Vagina (tissue), 2 donors: ENCODE data around the gene IQGAP2. TPM values are rescaled to one million over a fixed set of nuclear protein-coding genes. Genes with fewer than 3 reads are reported as not detected.

Experiments
- DNase-seq, 2 donors: peaks; one replicate each; pipeline ENCODE4 v3.0.0-alpha.2; 2017; ENCODE audit errors: extremely low spot score in 2 of 2
- H3K27ac ChIP-seq: fragments of 200-600 bp; sonication (generic); one replicate; pipeline ENCODE4 v1.5.1; 2019
- H3K27me3 ChIP-seq: fragments of 200-600 bp; sonication (generic); one replicate; pipeline ENCODE4 v1.5.1; 2019
- H3K36me3 ChIP-seq, 2 donors: fragments of 200-600 bp; sonication (generic); one replicate each; pipeline ENCODE4 v1.5.1; 2017 to 2019
- H3K4me1 ChIP-seq: fragments of 200-600 bp; sonication (generic); one replicate; pipeline ENCODE4 v1.5.1; 2019
- H3K4me3 ChIP-seq, 2 donors: fragments of 200-600 bp; sonication (generic); 1 replicate in 1 of 2; 2 replicates in 1 of 2; pipeline ENCODE4 v1.5.1; 2016 to 2019
- H3K9me3 ChIP-seq: fragments of 200-600 bp; sonication (generic); one replicate; pipeline ENCODE4 v1.5.1; 2019
- POLR2A ChIP-seq, 2 donors: fragments of 450-650 bp; IDR thresholded peaks; one replicate each; pipeline ENCODE4 v1.6.1; 2017; ENCODE audit warnings: antibody characterized with exemption in 2 of 2, mild to moderate bottlenecking in 2 of 2, moderate library complexity in 2 of 2
- POLR2AphosphoS5 ChIP-seq, 2 donors: sonication (generic); formaldehyde crosslinking; IDR thresholded peaks; one replicate each; pipeline ENCODE4 v1.9.0; 2017; ENCODE audit warnings: antibody characterized with exemption in 2 of 2, mild to moderate bottlenecking in 2 of 2, low read depth in 1 of 2; ENCODE audit not compliant: insufficient read depth in 1 of 2
- intact Hi-C: fragments of 100-400 bp; cut with DNase I; formaldehyde crosslinking; loops from one replicate; pipeline ENCODE4 v1.15.1; 2023
- total RNA-seq: library from RNA; depleted of rRNA; stranded (reverse); fragments of >200 nt; gene quantifications from one replicate; pipeline ENCODE4 v1.2.3, GENCODE V29; 2016
- TF ChIP-seq, protein P1 (sequence below), 3 experiments: fragments of 450-650 bp in 2 of 3; fragments of 200-600 bp in 1 of 3; sonication (generic) in 1 of 3; IDR thresholded peaks; one replicate each; pipeline ENCODE4 v1.5.1; 2017 to 2019; ENCODE audit warnings: antibody characterized with exemption in 3 of 3, mild to moderate bottlenecking in 2 of 3, moderate library complexity in 2 of 3

The IQGAP2 gene
- total RNA-seq, 1 donor from 2014 or later = 8.6 TPM

DNA sequence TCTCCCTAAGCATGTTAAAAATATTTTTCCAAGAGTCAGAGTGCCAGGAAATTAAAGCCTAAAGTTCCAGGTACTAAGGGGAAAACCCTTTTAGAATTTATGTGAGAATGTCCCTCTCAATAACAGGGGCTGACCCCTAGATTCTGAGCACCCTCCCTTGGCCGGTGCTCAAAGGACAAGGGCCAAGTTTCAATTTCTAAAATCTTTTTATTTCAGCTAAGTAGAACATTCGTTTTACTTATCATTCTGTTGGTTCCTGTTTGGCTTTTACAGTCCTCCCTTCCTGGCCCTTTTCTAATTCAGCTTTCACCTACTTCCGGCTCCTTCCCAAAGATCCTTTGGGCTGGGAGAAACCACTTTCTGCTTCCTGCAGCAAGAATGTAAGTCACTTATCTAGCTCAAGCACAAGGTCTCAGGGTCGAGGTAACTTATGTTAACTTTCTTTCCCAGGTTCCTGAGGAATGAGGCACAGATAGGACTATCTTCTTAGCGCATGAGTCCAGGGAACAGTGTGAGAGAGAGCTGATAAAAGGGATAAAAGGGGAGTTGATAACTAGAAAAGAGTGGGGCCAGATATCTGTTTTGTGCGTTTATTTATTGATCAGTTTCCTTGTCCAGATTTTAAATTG, 254.7 kb downstream of the IQGAP2 start:
- H3K36me3 ChIP-seq = no peaks in the 10 kb centered on the region

DNA sequence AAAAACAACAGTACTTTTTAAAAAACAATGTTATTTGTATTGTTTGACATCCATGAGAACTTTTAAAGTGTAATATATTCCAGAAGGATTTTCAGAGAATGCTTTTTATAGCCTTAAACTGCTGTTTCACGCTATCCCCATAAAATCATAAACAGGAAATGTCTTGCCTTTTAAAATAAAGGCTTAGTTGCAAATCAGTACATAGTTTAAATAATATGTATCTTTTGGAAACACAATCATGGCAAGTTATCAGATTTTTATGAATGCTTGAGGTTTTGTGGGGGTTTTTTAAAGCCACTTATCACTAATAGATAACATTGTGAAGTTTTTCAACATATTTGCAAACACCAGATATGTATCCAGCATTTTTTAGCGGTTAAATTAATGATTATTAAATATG, 257.3 kb downstream of the IQGAP2 start:
- Histone ChIP-seq H3K9me3 (no peaks in the 10 kb centered on the region), H3K4me1 (no peaks in the 10 kb centered on the region), H3K4me3 (no peak overlapping the region), H3K27ac (no peak overlapping the region), H3K27me3 (no peaks in the 10 kb centered on the region), H3K36me3 (no peaks in the 10 kb centered on the region)
- intact Hi-C loops = no loop called here
- DNase-seq = no peak
- TF ChIP-seq POLR2A (IDR thresholded peaks at IDR 0.05) (no peak), POLR2AphosphoS5 (IDR thresholded peaks at IDR 0.05; ENCODE audit: insufficient read depth in 1 of 2, low read depth in 1 of 2) (no peak)
- TF ChIP-seq, protein P1, sequence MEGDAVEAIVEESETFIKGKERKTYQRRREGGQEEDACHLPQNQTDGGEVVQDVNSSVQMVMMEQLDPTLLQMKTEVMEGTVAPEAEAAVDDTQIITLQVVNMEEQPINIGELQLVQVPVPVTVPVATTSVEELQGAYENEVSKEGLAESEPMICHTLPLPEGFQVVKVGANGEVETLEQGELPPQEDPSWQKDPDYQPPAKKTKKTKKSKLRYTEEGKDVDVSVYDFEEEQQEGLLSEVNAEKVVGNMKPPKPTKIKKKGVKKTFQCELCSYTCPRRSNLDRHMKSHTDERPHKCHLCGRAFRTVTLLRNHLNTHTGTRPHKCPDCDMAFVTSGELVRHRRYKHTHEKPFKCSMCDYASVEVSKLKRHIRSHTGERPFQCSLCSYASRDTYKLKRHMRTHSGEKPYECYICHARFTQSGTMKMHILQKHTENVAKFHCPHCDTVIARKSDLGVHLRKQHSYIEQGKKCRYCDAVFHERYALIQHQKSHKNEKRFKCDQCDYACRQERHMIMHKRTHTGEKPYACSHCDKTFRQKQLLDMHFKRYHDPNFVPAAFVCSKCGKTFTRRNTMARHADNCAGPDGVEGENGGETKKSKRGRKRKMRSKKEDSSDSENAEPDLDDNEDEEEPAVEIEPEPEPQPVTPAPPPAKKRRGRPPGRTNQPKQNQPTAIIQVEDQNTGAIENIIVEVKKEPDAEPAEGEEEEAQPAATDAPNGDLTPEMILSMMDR (IDR thresholded peaks at IDR 0.05) = no peak

More for the DNA sequence above, 254.7 kb downstream of the IQGAP2 start:
- intact Hi-C loops = no loop called here
- Histone ChIP-seq H3K4me1 (no peaks in the 10 kb centered on the region), H3K9me3 (no peaks in the 10 kb centered on the region), H3K27ac (no peak overlapping the region), H3K4me3 (no peak overlapping the region), H3K27me3 (no peaks in the 10 kb centered on the region)
- no peak for DNase-seq
- TF ChIP-seq POLR2AphosphoS5 (IDR thresholded peaks at IDR 0.05; ENCODE audit: insufficient read depth in 1 of 2, low read depth in 1 of 2) (no peak), POLR2A (IDR thresholded peaks at IDR 0.05) (no peak)
- TF ChIP-seq, protein P1 (IDR thresholded peaks at IDR 0.05) = no peak

DNA sequence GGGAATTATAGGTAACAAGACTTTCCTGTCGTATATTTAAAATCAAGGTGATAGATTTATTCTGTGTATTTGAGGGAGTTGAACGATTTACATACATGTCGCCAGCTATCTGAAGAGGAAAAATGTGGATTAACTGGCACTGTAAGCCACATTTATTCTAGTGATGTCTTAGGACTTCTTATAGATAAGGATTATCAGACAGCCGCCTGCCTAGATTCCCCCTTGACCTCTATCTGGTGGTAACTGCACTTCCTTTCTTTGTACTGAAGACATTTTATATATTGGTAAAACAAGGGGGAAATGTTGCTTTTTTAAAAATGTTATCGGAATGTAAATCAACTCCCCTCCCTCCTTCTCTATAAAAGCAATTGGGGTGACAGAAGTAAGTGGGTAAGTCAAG, 259.4 kb downstream of the IQGAP2 start:
- TF ChIP-seq POLR2AphosphoS5 (IDR thresholded peaks at IDR 0.05; ENCODE audit: insufficient read depth in 1 of 2, low read depth in 1 of 2) (no peak), POLR2A (IDR thresholded peaks at IDR 0.05) (no peak)
- TF ChIP-seq, protein P1 (IDR thresholded peaks at IDR 0.05) = no peak
- no peak overlapping the region for H3K4me3 ChIP-seq
- no peaks in the 10 kb centered on the region for H3K4me1 ChIP-seq
- no peaks in the 10 kb centered on the region for H3K27me3 ChIP-seq
- H3K27ac ChIP-seq = no peak overlapping the region
- H3K9me3 ChIP-seq = no peaks in the 10 kb centered on the region
- H3K36me3 ChIP-seq = no peaks in the 10 kb centered on the region
- intact Hi-C loops = no loop called here
- no peak for DNase-seq

DNA sequence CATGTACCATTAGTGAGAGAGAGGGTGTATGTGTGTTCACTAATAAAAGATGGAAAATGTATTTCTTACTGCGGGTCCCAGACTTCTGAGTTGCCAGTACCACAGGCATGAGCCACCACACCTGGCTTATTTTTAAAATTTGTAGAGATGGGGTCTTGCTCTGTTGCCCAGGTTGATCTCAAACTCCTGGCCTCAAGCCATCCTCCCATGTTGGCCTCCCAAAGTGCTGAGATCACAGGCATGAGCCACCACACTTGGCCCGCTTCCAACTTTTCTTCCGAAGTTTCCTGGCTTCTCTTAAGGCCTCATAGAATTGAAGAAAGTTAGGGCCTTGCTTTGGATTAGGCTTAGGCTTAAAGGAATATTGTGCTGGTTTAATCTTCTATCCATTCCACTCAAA, 260.5 kb downstream of the IQGAP2 start:
- no peak for DNase-seq
- Histone ChIP-seq H3K4me1 (no peaks in the 10 kb centered on the region), H3K9me3 (no peaks in the 10 kb centered on the region), H3K27me3 (no peaks in the 10 kb centered on the region), H3K4me3 (no peak overlapping the region), H3K36me3 (no peaks in the 10 kb centered on the region), H3K27ac (no peak overlapping the region)
- intact Hi-C loops = no loop called here
- no peak for TF ChIP-seq POLR2AphosphoS5 (IDR thresholded peaks at IDR 0.05; ENCODE audit: insufficient read depth in 1 of 2, low read depth in 1 of 2)
- no peak for TF ChIP-seq POLR2A (IDR thresholded peaks at IDR 0.05)
- TF ChIP-seq, protein P1 (IDR thresholded peaks at IDR 0.05) = no peak

DNA sequence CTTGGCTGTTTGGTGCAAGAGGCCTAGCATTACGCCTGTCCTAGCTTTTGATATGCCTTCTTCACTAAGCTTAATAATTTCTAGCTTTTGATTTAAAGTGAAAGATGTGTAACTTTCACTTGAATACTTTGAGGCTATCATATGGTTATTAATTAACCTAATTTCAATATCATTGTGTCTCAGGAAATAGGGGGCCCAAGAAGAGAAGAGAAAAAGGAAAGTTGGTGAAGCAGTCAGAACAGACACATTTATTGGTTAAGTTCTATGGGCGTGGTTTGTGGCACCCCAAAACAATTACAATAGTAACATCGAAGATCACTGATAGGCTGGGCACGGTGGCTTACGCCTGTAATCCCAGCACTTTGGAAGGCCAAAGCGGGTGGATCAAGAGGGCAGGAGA, 261.0 kb downstream of the IQGAP2 start:
- intact Hi-C loops = no loop called here

More for the DNA sequence above, 261.0 kb downstream of the IQGAP2 start:
- no peaks in the 10 kb centered on the region for H3K9me3 ChIP-seq
- H3K4me1 ChIP-seq = no peaks in the 10 kb centered on the region
- TF ChIP-seq POLR2A (IDR thresholded peaks at IDR 0.05) = no peak
- TF ChIP-seq POLR2AphosphoS5 (IDR thresholded peaks at IDR 0.05; ENCODE audit: insufficient read depth in 1 of 2, low read depth in 1 of 2) = no peak
- TF ChIP-seq, protein P1 (IDR thresholded peaks at IDR 0.05) = no peak
- H3K27ac ChIP-seq = no peak overlapping the region
- H3K27me3 ChIP-seq = no peaks in the 10 kb centered on the region
- H3K4me3 ChIP-seq = no peak overlapping the region
- DNase-seq = no peak
- no peaks in the 10 kb centered on the region for H3K36me3 ChIP-seq
